GM04503 (cell line): ENCODE measurements around the gene PDE11A.
"Not testable (repeated sequence)": the region's sequence is repeated elsewhere in the genome, so short reads cannot be mapped to it uniquely, and the experiment has no call there.

Experiments
- DNase-seq: peaks from one replicate; pipeline ENCODE4 v3.0.0-alpha.2; 2012; ENCODE audit warnings: low read depth

Gene PDE11A

DNA sequence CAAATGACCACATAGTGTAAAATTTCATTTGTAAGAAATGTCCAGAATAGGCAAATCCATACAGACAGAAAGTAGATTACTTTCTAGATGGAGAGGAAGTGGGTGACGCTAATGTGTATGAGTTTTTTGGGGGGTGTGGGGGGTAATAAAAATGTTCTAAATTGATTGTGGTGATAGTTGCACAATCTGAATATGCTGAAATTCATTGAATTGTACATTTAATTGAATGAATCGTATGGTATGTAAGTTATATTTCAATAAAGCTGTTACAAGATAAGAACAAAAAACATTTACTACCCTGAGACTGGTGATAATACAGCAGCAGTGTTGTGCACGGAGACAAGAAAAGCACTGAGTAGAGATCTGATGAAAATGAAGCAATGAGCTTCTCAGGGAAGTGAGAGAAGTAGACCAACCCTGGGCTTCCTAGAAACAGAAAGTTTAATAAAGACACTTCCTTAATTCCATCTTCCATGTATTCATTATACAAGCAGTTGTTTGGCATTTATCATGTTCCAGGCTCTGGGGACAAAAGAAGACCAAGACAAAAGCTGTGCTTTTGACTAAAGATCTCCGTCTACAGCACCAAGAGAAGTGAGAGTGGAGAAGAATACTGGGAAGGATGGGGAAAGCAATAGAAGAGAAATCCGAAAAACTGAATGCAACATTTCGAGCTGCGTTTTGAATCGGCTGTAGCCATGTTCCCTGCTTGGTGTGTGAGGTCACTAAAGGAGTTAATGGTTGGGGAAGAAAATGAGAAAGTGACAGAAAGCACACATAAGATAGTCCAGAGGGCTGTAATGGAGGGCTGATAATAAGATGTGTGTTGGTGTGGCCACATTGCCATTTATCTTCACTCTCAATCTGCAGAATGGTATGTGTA, 1.8 kb upstream of the PDE11A start:
- DNase-seq: no peak

DNA sequence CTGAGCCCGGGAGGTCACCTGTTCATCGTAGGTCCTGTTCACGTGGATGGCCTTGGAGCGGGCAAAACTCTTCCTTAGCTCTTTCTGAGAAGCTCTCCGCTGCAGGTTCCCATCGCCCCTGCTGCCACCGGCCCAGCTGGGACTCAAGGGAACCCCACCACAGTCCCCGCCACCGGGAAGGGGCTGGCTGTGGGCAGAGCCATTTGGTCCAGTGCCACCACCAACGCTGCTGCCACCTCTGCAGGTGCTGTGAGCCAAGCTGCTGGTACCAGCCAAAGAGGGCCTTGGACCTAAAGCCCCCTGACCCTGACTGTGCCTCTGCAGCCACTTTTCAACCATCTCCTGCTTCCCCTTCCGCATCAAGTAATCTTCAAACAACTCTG, 586 bp downstream of the PDE11A start:
- no peak for DNase-seq

DNA sequence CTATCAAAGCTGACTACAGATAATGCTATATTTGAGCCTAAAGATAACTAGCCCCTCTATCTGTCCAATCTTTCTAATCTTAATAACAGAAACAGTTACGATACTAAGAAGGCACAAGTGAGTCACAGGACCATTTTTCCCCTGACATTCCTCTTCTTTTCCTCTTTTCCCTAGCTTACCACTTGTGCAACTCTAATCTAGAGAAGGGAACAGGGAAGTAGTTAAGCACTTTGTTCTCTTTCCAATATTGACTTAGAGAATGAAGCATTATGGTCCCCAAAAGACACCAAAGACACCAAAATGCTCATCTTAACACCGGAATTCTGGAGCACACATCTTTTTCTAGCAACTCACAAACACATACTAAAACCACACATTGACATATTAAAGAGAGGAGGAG, 1.8 kb downstream of the PDE11A start:
- DNase-seq: no peak

DNA sequence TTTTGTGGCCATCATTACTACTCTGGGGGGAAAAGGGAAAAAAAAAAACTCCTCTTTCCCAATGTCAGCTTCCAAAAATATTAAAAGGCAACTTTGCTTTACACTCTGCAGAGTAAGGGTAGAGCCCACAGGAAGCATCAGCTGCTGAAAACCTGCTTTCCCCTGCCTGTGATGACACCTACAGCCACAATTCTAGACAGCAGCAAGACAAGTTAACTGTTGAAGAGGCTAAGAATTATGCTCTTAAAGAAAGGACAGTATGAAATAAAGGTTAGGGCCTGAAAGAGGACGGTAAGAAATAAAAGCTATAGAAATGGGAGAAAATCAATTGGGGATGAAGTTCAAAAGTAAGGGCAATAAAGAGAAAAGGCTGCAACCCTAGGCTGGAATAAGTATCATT, 3.0 kb downstream of the PDE11A start:
- DNase-seq: no peak

DNA sequence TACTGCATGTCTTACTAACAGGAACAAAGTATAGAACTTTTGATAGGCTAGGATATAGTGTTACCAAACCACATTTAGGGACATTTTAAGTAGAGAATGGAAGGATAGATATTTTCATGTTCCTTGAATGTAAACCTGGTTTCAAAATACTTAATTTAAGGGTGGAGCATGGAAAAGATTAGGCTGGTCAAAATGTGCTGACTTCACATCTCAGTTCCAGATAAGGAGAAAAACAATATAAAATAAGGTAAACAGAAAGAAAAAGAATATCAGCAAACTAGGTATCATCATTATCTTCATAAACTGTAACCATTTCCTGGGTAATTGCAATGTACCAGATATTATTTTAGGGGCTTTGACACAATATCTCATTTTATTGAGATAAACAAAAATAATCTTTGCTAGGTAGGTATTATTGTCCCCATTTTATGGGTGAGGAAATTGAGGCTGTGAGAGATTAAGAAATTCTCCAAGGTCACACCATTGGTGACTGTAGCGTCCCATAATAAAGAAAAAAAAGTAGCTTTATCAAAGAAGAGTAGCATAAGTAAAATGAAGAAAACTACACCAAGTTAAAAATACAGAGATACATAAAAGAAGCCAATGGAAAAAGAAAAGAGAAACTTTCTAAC, 3.6 kb downstream of the PDE11A start:
- DNase-seq: no peak

DNA sequence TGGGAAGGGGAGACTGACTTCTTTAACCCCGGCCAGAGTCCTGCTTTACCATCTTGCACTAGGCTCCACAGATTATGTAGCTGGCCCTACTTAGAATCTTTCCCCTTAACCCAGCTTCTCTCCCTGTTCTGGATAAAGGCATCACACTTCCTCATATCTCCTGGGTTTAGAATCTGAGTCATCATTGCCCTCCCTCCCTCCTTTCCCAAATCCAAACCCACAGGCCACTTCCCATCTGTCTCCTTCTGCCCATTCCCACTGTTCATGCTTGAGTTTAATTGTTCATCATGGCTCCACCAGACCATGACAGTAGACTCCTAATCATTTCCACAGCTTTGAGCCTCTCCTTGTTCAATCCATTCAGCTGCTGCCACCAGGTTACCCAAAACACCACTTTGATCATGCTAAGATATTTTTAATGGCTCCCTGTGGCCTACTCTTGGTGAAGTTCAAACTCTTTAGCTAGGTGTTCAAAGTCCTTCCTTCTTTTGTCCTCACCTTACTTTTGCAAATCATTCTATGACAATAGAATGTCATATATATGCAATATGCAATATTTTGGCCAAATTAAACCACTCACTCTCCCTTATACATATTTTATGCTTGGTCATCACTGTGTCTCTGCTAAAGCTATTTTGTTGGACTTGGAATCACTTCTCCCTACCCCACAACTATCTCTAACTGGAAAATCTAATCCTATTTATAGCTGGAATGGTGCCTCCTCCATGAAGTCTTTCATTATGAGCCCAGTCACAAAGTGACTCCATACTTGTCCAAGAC, 5.5 kb downstream of the PDE11A start:
- no peak for DNase-seq

DNA sequence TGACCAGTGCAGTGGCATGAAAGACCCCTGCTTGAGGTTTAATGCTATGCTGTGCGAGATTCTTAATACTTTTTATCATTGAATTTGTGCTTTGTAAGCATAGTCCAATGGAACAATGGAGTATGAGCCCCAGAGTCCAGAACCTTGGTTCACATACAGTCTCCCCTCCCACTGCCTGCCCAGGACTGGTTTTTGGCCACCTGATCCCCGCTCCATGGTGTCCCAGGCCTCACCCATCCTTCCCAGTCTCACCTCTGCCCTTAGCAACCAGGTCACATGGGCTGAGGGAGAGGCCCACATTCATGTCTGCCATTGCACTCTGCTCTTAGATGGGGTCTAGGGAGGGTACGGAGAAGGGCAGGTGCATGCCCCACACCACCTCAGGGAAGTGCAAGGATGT, 6.3 kb downstream of the PDE11A start:
- DNase-seq: no peak

DNA sequence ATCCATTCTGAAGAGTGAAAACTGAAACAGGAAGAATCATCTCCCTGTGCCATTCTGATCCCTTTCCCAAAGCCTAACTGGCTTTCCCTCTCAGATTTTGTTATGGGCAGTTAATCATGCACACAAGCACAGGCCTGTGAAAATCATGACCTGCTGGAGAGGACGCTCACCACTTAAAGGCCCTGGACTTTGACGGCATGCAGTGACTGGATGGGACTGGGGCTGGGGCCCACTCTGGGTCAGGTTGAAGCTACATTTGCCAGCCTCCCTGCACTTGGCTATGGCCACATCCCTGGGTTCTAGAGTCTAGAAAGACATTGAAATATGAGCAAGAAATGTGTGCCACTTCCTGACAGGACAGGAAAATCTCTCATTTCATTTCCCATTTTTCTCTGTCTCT, 12.9 kb downstream of the PDE11A start:
- no peak for DNase-seq

DNA sequence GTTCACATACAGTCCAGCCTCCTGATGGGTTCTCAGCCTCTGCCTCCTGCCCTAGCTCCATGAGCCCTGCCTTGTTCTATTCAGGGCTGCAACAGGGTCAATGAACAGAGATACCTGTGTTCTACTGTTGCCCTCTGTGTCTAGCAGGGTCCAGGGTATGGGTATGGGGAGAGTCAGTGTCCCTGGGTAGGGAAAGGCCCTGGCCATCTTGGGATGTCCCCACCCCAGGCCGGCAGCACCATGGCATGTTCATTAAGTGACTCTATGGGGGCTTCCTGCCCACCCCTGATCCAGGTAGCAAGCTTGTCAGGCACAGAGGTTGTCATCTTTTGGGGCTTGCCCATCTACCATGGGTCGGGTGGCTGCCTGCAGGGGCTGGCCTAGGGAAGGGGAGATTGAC, 13.5 kb downstream of the PDE11A start:
- no peak for DNase-seq

DNA sequence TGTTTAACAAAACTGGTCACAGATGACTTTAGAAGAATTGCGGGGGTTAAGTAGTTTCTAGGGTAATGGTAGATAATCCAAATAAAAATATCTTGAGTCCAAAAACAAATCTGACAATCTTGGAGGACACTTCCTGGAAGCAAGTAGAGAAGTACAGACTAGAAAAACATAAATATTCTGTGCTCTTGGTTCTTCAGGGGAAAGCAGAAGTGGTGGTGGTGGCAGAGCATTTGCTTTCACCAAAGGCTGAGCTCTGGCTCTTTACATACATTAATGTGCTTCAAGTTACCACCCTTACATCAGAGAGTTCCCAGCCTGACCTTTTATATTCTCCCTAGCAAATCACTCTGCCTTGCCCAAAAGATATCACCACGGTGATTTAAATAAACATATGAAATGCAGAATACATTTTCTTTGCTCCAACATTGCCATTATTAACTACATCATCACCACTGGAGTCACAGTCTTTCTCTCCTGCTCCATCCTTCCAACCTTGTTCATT, 15.3 kb downstream of the PDE11A start:
- no peak for DNase-seq

DNA sequence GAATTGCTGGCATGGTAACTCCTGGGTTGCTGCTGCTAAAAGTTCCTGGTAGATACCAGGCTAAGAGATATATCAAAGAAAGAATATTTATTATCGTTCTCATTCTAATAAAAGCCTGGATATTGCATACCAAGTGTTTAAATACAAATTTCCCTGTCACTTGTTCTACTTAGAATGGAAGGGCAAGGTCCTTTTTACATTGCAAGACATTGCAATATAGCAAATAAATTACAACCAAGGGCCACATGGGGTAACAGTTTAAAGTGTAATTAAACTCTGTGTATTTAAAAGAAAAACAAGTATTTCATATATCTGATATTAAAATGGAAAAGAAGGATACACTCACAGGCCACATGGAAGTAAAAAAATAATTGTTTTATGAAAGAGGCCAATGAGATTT, 16.2 kb downstream of the PDE11A start:
- no peak for DNase-seq

DNA sequence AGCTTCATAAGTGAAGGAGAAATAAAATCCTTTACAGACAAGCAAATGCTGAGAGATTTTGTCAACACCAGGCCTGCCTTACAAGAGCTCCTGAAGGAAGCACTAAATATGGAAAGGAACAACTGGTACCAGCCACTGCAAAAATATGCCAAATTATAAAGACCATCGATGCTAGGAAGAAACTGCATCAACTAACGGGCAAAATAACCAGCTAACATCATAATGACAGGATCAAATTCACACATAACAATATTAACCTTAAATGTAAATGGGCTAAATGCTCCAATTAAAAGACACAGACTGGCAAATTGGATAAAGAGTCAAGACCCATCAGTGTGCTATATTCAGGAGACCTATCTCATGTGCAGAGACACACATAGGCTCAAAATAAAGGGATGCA, 21.3 kb downstream of the PDE11A start:
- not testable (repeated sequence) for DNase-seq

DNA sequence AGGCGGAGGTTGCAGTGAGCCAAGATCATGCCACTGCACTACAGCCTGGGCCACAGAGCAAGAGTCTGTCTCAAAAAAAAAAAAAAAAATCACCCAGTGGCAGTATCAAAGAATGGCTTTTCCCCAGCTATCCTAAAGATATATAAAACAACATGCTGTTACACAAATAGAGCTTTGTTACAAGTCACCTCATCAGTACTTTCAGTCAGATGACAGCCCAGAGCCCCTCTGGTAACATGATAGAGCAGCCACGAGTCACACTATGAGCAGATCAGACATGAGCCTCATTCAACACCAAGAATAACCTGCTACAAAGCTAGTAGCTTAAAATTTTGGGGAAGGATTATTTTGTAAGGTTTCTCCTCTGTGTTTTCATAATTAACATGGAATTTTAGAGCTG, 25.2 kb downstream of the PDE11A start:
- DNase-seq: no peak

DNA sequence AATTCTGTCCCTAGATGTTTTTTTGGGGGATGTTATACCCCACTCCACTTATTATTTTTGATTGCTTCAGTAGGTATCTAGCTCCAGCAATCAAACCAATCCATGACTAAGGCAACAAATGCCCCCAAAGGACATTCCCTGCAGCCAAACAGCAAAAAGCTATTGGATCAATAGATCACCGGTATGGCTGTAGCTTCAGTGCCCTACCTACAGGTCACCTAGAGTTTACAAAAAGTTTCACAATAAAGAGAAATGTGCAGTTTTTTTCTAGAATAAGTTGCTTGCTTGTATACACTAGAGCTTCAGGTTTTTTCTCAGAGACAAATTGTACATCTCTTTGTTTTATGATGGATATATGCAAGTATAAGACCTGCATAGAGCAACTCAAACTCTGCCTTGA, 27.7 kb downstream of the PDE11A start:
- DNase-seq: no peak

DNA sequence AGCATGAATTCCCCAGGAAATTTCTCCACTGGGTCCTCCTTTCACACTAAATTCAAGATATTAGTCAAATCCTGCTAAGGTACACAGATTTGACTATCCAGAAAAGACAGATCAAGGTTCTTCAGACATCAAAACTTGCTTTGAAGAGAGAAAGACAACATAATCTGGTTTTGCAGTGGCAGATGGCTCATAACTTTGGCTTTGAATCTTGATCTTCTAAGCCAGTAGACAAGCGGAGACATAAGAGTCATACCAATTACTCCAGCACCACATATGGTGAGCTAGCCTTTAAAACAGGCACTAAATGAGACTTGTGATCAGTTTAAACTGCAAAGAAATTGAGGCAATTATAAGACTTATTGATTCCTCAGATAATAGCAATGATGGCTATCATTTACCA, 29.3 kb downstream of the PDE11A start:
- DNase-seq: no peak

DNA sequence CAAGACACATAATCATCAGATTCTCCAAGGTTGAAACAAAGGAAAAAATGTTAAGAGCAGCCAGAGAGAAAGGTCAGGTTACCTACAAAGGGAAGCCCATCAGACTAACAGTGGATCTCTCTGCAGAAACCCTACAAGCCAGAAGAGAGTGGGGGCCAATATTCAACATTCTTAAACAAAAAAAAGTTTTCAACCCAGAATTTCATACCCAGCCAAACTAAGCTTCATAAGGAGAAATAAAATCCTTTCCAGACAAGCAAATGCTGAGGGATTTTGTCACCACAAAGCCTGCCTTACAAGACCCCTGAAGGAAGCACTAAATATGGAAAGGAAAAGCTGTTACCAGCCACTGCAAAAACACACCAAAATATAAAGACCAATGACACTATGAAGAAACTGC, 39.0 kb downstream of the PDE11A start:
- not testable (repeated sequence) for DNase-seq

DNA sequence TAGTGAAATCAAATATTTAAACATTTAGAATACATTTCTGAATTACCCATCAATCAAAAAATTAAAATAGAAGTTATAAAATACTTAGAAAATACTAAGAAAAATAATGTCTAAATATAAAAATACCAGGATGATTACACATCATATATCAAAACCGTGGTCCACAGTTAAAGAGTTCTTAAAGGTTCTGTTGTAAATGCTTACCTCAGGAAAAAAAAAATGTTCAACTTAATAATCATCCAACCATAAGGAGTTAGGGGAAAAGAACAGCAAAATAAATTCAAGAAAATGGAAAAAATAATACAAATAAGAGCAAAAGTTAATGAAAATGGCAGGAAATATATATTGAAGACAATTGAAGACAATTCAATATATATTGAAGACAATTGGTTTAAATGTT, 43.2 kb downstream of the PDE11A start:
- DNase-seq: no peak

DNA sequence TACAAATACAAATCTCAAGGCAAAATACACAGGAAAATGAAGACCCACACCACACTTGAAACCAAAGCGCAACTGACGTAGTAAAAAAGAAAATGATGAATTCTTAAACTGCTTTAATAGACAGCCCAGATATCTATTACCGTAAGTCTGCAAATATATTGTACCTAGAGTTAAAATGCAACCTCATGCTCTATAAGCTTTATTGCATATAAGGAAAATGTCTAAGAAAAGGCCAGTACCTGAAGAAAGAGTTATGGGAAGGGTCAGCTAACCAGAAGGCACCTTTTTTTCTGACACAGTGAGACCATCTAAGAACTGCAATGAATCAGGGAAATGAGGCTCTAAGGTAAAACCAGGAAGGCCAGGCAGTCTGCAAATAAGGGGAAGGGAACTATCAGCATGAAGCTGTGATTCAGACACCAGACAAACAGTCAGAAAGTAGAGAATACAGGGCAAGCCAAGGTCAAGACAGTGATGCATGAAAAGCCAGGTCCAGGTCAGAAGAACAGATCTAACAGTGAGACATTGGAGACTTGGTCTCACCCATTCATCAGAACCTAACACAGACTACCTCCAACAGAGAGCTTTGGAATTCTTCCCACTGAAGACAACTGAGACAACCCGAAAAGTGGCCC, 46.9 kb downstream of the PDE11A start:
- no peak for DNase-seq

DNA sequence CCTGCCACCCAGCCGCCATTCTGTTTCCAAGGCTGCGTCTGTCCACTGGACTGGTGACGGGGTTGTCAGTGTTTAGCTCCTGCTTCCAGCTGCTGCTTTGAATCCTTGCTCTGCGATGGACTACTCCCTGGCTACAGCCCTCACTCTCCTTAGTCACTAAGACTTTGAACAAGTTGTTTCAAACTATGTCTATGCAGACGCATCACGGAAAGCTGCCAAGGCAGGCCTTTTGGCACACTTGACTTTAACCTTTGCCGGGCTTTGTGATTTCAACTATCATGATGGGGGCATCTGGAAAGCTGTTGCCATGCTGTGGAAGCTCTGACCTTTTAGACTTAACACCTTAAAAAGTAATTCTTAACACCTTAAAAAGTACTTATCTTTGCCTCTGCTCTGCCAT, 54.4 kb downstream of the PDE11A start:
- no peak for DNase-seq

DNA sequence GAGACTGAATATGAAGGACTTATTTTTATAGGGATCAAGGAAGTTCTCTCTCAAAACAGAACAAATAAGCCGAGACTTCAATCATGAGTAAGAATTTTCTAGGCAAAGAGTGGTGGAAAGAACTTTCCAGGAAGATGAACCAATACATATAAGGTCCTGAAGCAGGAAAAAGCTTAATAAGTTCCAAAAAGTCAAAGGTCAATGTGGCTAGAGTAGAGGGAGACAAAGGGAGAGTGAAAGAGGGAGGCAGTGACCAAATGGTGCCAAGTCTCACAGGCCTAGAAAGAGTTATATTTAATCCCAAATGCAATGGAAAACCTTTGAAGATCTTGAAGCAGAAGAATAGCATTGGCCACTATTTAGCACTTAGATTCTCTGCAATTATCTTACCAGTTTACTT, 56.0 kb downstream of the PDE11A start:
- no peak for DNase-seq

DNA sequence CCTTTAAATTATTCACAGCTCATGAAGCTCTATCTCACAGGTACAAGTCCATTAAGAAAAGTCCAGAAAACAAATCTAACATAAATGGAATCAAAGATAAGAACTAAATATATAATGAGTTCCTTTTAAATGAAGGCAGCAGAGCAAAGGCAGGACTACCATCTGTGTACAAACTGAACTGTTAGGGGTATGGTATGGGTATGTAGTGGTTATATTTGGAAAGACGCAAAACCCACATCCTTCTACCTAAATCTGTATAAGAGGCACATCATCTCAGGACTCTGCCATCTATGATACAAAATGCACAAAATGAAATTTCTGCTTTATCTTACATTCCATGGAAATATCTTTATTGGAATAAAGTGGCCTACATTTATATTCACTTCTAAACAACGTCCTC, 59.9 kb downstream of the PDE11A start:
- DNase-seq: no peak

DNA sequence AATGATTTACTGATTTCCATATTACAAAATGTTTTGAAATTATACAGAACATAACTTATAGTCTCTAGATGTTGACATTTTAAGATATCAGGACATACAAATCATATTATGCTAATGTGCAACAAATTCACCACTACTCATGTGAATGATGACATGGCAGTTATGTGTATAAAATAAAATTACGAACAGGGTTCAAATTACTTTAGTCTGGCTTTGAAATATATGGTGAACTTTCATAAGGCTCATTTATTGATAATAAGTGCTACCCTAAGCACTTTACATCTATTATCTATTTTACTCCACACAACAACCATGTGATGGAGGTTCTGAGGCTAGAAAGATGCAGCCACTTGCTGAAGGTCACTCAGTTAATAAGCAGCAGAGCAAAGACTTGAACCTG, 62.8 kb downstream of the PDE11A start:
- DNase-seq: no peak
